OCI-LY7 (cell line): ENCODE results near the gene NELFA.

ENCODE experiments used
- EZH2phosphoT487 ChIP-seq: fragments of 200-600 bp; sonication (generic); IDR thresholded peaks from 2 replicates; pipeline ENCODE4 v1.6.1; 2018; ENCODE audit warnings: low read depth, borderline replicate concordance, mild to moderate bottlenecking, mixed run types, antibody characterized with exemption, low read length, moderate library complexity, mixed read lengths
- TF ChIP-seq, protein P1 (sequence below): fragments of 200-600 bp; sonication (generic); conservative IDR thresholded peaks from 2 replicates; pipeline ENCODE4 v1.5.1; 2014; ENCODE audit warnings: mild to moderate bottlenecking, antibody characterized with exemption, low read length, moderate library complexity, mixed read lengths

- TF ChIP-seq, protein P1, sequence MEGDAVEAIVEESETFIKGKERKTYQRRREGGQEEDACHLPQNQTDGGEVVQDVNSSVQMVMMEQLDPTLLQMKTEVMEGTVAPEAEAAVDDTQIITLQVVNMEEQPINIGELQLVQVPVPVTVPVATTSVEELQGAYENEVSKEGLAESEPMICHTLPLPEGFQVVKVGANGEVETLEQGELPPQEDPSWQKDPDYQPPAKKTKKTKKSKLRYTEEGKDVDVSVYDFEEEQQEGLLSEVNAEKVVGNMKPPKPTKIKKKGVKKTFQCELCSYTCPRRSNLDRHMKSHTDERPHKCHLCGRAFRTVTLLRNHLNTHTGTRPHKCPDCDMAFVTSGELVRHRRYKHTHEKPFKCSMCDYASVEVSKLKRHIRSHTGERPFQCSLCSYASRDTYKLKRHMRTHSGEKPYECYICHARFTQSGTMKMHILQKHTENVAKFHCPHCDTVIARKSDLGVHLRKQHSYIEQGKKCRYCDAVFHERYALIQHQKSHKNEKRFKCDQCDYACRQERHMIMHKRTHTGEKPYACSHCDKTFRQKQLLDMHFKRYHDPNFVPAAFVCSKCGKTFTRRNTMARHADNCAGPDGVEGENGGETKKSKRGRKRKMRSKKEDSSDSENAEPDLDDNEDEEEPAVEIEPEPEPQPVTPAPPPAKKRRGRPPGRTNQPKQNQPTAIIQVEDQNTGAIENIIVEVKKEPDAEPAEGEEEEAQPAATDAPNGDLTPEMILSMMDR = no peak
- TF ChIP-seq EZH2phosphoT487 = no peak
Observed at GRCh38 chr4:2015008-2015407, 6.2 kb upstream of the NELFA start.
